ENCODE measurements around the gene TOB2. TPM values are rescaled to one million over a fixed set of nuclear protein-coding genes. Genes with fewer than 3 reads are reported as not detected.

TOB2 gene
- total and polyA plus RNA-seq, 12 donors: 26.4 to 84.9 (median 39.8) TPM

GRCh38 chr22:41417622-41418390 lies 28.8 kb downstream of the TOB2 start:
- no peaks in the 10 kb centered on the region for H3K9me3 ChIP-seq
- no peak overlapping the region for H3K4me3 ChIP-seq
- peaks cover 0 to 8% (median 0%) of the 10 kb centered on the region in 9 donors for H3K36me3 ChIP-seq
- ATAC-seq: peak; percentile 56 to 90 (median 78)
- H3K27me3 ChIP-seq: no peaks in the 10 kb centered on the region
- peak overlapping the region; percentile 73 to 99 (median 89) for H3K27ac ChIP-seq
- intact Hi-C loops (cut with DNase I): no loop called here
- no peak for TF ChIP-seq CTCF (IDR thresholded peaks at IDR 0.05)
- 40 to 44% methylated on average over 13 of the region's 13 CpGs for WGBS, 2 donors
- DNase-seq: peak; percentile 88 to 92
- peaks cover 12 to 54% (median 46%) of the 10 kb centered on the region in 9 donors for H3K4me1 ChIP-seq

DNA sequence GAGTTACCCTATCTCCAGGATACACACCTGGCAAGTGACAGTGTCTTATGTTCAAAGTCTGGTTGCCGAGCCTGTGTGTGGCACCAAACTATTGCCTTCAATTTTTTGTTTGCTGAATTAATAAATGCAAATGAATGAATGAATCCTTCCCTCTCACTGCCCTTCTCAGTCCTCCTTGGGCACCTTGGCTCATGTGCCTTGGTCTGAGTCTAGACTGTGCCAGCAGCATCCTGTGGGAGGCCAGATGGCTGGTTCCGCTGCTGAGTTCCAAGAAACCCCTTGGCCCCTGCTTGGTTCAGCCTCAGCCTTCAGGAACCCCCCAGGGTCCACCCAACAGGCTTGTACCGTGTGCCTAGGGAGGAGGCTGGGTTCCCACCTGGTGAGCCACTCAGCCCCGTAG lies 31.0 kb downstream of the TOB2 start:
- Histone ChIP-seq H3K27me3 (no peaks in the 10 kb centered on the region), H3K4me3 (peak overlapping the region in 3 of 10 donors; percentile 65 to 83 (median 71)), H3K9me3 (no peaks in the 10 kb centered on the region), H3K27ac (peak overlapping the region in 9 of 10 donors; percentile 95 to 100 (median 100)), H3K4me1 (peaks cover 19 to 77% (median 68%) of the 10 kb centered on the region in 9 donors), H3K36me3 (no peaks in the 10 kb centered on the region)
- DNase-seq (no peak), ATAC-seq (no peak)
- 94% methylated on average over 4 of the region's 4 CpGs for WGBS, 2 donors
- no peak for TF ChIP-seq CTCF (IDR thresholded peaks at IDR 0.05)
- intact Hi-C loops (cut with DNase I): no loop called here

DNA sequence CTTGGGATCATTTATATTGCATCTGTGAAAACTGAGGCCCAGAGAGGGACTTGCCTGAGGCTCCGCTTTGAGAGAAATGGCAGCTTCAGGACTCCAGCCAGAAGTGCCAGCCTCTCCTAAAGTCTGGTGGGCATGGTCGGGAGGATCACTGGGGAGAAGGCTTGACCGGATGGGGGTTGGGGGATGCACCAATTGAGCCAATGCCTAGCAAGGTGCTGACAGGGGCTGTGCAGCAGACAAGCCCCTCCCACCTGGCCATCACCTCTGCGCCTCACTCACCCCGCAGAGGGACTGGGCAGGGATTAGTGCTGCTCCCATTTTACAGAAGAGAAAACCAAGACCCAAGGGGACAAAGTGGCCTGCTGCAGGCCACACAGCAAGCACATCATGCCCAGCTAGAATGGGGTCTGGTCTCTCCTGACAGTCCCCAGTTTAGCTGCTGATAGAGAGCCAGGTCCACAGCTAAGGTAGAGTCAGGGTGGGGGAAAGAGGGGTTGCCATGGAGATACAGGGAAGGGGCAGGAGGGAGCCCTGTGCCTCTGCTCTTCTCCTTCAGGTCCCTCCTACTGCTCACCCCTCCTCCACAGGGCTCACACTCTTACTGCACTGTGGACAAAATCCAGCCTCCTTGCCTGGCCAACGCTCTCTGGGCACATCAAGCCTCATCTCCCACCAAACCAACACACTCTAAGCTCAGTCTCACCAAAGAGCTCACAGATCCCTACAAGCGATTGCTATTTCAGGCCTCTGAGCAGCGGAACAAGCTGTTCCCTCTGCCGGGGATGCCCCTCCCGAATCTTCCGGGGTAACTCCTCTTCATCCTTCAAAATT lies 35.4 kb downstream of the TOB2 start:
- intact Hi-C loops (cut with DNase I): loop anchor here in 2 of 10 donors (2.0 kb wide), 2 partner anchors 34 to 36 kb away; partner anchors contain the start of gene TOB2 (in 1 of the 2)
- Histone ChIP-seq H3K36me3 (no peaks in the 10 kb centered on the region), H3K27ac (peak overlapping the region; percentile 95 to 100 (median 100)), H3K4me1 (peaks cover 18 to 59% (median 46%) of the 10 kb centered on the region in 9 donors), H3K9me3 (no peaks in the 10 kb centered on the region), H3K4me3 (no peak overlapping the region), H3K27me3 (no peaks in the 10 kb centered on the region)
- ATAC-seq (peak in 5 of 8 donors; percentile 1 to 49 (median 5)), DNase-seq (no peak)
- 52 to 57% methylated on average over 11 of the region's 11 CpGs for WGBS, 2 donors
- TF ChIP-seq CTCF (IDR thresholded peaks at IDR 0.05): no peak

- ATAC-seq (peak in 7 of 8 donors; percentile 26 to 87 (median 76)), DNase-seq (peak; percentile 70 to 71)
- intact Hi-C loops (cut with DNase I): loop anchor here in 2 of 10 donors (2.0 kb wide), 2 partner anchors 34 to 36 kb away; partner anchors contain the start of gene TOB2 (in 1 of the 2)
- Histone ChIP-seq H3K36me3 (no peaks in the 10 kb centered on the region), H3K9me3 (no peaks in the 10 kb centered on the region), H3K27me3 (no peaks in the 10 kb centered on the region), H3K4me3 (no peak overlapping the region), H3K27ac (peak overlapping the region; percentile 45 to 100 (median 100)), H3K4me1 (peaks cover 18 to 51% (median 38%) of the 10 kb centered on the region in 9 donors)
- WGBS, 2 donors: 33 to 36% methylated on average over 7 of the region's 7 CpGs
- TF ChIP-seq CTCF (IDR thresholded peaks at IDR 0.05): no peak
Measured at GRCh38 chr22:41410311-41410751, 36.3 kb downstream of the TOB2 start.

Data from heart right ventricle (tissue), 16 donors.